Measurements from ENCODE around the gene KBTBD13.

Gene KBTBD13

GRCh38 chr15:65051266-65051665, 25.3 kb upstream of the KBTBD13 start:
- DNase-seq (ENCODE audit: low read depth): no peak
- TF ChIP-seq CTCF (conservative IDR thresholded peaks at IDR 0.05; ENCODE audit: low read depth, low read length): no peak
- no peak overlapping the region for H3K4me3 ChIP-seq (ENCODE audit: low read depth, low read length)

GRCh38 chr15:65052956-65053355, 23.6 kb upstream of the KBTBD13 start:
- DNase-seq (ENCODE audit: low read depth): no peak
- TF ChIP-seq CTCF (conservative IDR thresholded peaks at IDR 0.05; ENCODE audit: low read depth, low read length): no peak
- H3K4me3 ChIP-seq (ENCODE audit: low read depth, low read length): no peak overlapping the region

GRCh38 chr15:65054333-65055200, 22.0 kb upstream of the KBTBD13 start:
- no peak overlapping the region for H3K4me3 ChIP-seq (ENCODE audit: low read depth, low read length)
- peak; percentile 98 for TF ChIP-seq CTCF (conservative IDR thresholded peaks at IDR 0.05; ENCODE audit: low read depth, low read length)
- DNase-seq (ENCODE audit: low read depth): peak; percentile 83

GRCh38 chr15:65055201-65055870, 21.2 kb upstream of the KBTBD13 start:
- no peak for TF ChIP-seq CTCF (conservative IDR thresholded peaks at IDR 0.05; ENCODE audit: low read depth, low read length)
- H3K4me3 ChIP-seq (ENCODE audit: low read depth, low read length): no peak overlapping the region
- DNase-seq (ENCODE audit: low read depth): peak; percentile 84

- H3K4me3 ChIP-seq (ENCODE audit: low read depth, low read length): no peak overlapping the region
- DNase-seq (ENCODE audit: low read depth): no peak
- TF ChIP-seq CTCF (conservative IDR thresholded peaks at IDR 0.05; ENCODE audit: low read depth, low read length): no peak
Measured at GRCh38 chr15:65056106-65056505, 20.4 kb upstream of the KBTBD13 start.

- no peak overlapping the region for H3K4me3 ChIP-seq (ENCODE audit: low read depth, low read length)
- no peak for TF ChIP-seq CTCF (conservative IDR thresholded peaks at IDR 0.05; ENCODE audit: low read depth, low read length)
- peak; percentile 65 for DNase-seq (ENCODE audit: low read depth)
Measured at GRCh38 chr15:65056868-65057548, 19.5 kb upstream of the KBTBD13 start.
